GM19023 (cell line): ENCODE measurements around the gene AMOT.

Source experiments
- ATAC-seq: cut with Tn5 transposase; IDR thresholded peaks from one replicate; pipeline ENCODE4 v1.9.1; 2021; ENCODE audit warnings: mild to moderate bottlenecking, moderate library complexity; ENCODE audit not compliant: unreplicated experiment

Gene AMOT

GRCh38 chrX:112839856-112840255 is 775 bp downstream of the AMOT start:
- ATAC-seq = no peak

GRCh38 chrX:112837531-112837930 is 3.1 kb downstream of the AMOT start:
- no peak for ATAC-seq

- no peak for ATAC-seq
Measured at GRCh38 chrX:112835019-112835418, 5.6 kb downstream of the AMOT start.

GRCh38 chrX:112834031-112834845 is 6.4 kb downstream of the AMOT start:
- ATAC-seq = no peak

- ATAC-seq = no peak
Measured at GRCh38 chrX:112832481-112833095, 8.0 kb downstream of the AMOT start.

GRCh38 chrX:112830540-112830939 is 10.1 kb downstream of the AMOT start:
- ATAC-seq = no peak

GRCh38 chrX:112827292-112827903 is 13.2 kb downstream of the AMOT start:
- ATAC-seq = no peak

- no peak for ATAC-seq
Measured at GRCh38 chrX:112826023-112826422, 14.6 kb downstream of the AMOT start.

GRCh38 chrX:112822892-112823291 is 17.7 kb downstream of the AMOT start:
- no peak for ATAC-seq

GRCh38 chrX:112820364-112821268 is 20.0 kb downstream of the AMOT start:
- no peak for ATAC-seq

GRCh38 chrX:112819813-112820212 is 20.8 kb downstream of the AMOT start:
- ATAC-seq = no peak

GRCh38 chrX:112819008-112819640 is 21.5 kb downstream of the AMOT start:
- no peak for ATAC-seq

- no peak for ATAC-seq
Measured at GRCh38 chrX:112818114-112819007, 22.3 kb downstream of the AMOT start.

- ATAC-seq = no peak
Measured at GRCh38 chrX:112816908-112817307, 23.7 kb downstream of the AMOT start.

- ATAC-seq = no peak
Measured at GRCh38 chrX:112814496-112814895, 26.1 kb downstream of the AMOT start.

- no peak for ATAC-seq
Measured at GRCh38 chrX:112812741-112813140, 27.9 kb downstream of the AMOT start.

- no peak for ATAC-seq
Measured at GRCh38 chrX:112808651-112809195, 31.9 kb downstream of the AMOT start.

GRCh38 chrX:112808007-112808406 is 32.6 kb downstream of the AMOT start:
- no peak for ATAC-seq

- ATAC-seq = no peak
Measured at GRCh38 chrX:112803060-112803459, 37.6 kb downstream of the AMOT start.
